ENCODE results near the gene CDKN1C. TPM values are rescaled to one million over a fixed set of nuclear protein-coding genes. Genes with fewer than 3 reads are reported as not detected.

Gene CDKN1C
- total RNA-seq, 4 donors from 2014 or later = 153 to 349 (median 186) TPM

DNA sequence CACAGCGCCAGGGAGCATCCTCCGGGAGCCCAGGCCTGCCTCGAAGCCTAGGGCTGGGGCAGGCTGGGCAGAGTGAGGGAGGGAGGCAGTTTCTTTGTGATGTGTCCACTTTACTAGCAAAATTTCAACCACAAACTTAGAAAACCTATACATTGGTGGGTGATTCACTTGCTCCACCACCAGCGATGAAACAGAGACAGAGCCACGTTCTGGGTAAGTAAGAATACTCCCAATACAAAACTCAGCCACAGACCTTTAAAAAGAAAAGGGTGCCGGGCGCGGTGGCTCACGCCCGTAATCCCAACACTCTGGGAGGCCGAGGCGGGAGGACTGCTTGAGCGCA is 22.3 kb downstream of the CDKN1C start:
- Histone ChIP-seq H3K27ac (replicated peaks in 1 of 4) (no peak overlapping the region), H3K4me1 (peaks cover 10 to 21% (median 15%) of the 10 kb centered on the region in 4 donors), H3K36me3 (no peaks in the 10 kb centered on the region), H3K9me3 (no peaks in the 10 kb centered on the region), H3K4me3 (peak overlapping the region; percentile 47 to 54 (median 52)), H3K27me3 (peaks cover 0 to 58% (median 4%) of the 10 kb centered on the region in 4 donors)
- intact Hi-C loops (cut with DNase I) = no loop called here
- DNase-seq (ENCODE audit: extremely low spot score) = no peak
- TF ChIP-seq EP300 (IDR thresholded peaks at IDR 0.05) (no peak), CTCF (IDR thresholded peaks at IDR 0.05) (no peak), POLR2A (IDR thresholded peaks at IDR 0.05; ENCODE audit: low read depth) (no peak), POLR2AphosphoS5 (IDR thresholded peaks at IDR 0.05) (no peak)
- 90% methylated on average over 13 of the region's 13 CpGs for WGBS

GRCh38 chr11:2862395-2863275 is 22.9 kb downstream of the CDKN1C start:
- no peak overlapping the region for H3K27ac ChIP-seq (replicated peaks in 1 of 4)
- intact Hi-C loops (cut with DNase I) = no loop called here

DNA sequence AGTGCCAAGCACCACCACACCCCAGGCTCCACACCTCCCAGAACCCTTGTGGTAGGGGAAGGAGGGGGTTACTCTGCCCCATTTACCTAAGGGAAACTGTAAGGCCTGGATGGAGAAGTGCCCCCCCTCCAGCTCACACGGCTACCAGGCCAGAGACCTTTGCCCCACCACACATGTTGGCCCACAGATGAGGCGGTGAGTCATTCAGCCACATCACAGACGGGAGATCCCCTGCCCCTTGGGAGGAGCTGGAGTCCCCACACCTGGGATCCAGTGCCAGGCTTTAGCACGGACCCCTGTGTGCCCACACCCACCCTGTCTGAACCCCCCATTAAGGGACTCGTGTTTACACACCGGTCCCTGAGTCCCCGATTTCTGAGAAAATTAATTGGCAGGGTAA is 24.9 kb downstream of the CDKN1C start:
- TF ChIP-seq EP300 (IDR thresholded peaks at IDR 0.05) = no peak
- TF ChIP-seq CTCF (IDR thresholded peaks at IDR 0.05) = no peak
- TF ChIP-seq POLR2A (IDR thresholded peaks at IDR 0.05; ENCODE audit: low read depth) = no peak
- TF ChIP-seq POLR2AphosphoS5 (IDR thresholded peaks at IDR 0.05) = no peak

More at GRCh38 chr11:2862395-2863275, 22.9 kb downstream of the CDKN1C start:
- H3K4me3 ChIP-seq = peak overlapping the region; percentile 47 to 54 (median 52)
- no peaks in the 10 kb centered on the region for H3K36me3 ChIP-seq
- H3K27me3 ChIP-seq = peaks cover 0 to 51% (median 4%) of the 10 kb centered on the region in 4 donors
- DNase-seq (ENCODE audit: extremely low spot score) = no peak
- TF ChIP-seq CTCF (IDR thresholded peaks at IDR 0.05) = no peak
- no peak for TF ChIP-seq EP300 (IDR thresholded peaks at IDR 0.05)
- TF ChIP-seq POLR2AphosphoS5 (IDR thresholded peaks at IDR 0.05) = no peak
- TF ChIP-seq POLR2A (IDR thresholded peaks at IDR 0.05; ENCODE audit: low read depth) = no peak
- H3K9me3 ChIP-seq = no peaks in the 10 kb centered on the region
- WGBS = 63% methylated on average over 4 of the region's 96 CpGs
- H3K4me1 ChIP-seq = peaks cover 10 to 21% (median 15%) of the 10 kb centered on the region in 4 donors

GRCh38 chr11:2859699-2860037 is 25.9 kb downstream of the CDKN1C start:
- Histone ChIP-seq H3K27me3 (peaks cover 0 to 36% (median 4%) of the 10 kb centered on the region in 4 donors), H3K4me3 (no peak overlapping the region), H3K9me3 (no peaks in the 10 kb centered on the region), H3K27ac (replicated peaks in 1 of 4) (no peak overlapping the region), H3K4me1 (peaks cover 10 to 21% (median 15%) of the 10 kb centered on the region in 4 donors), H3K36me3 (no peaks in the 10 kb centered on the region)
- WGBS = 88% methylated on average over 9 of the region's 10 CpGs
- TF ChIP-seq POLR2A (IDR thresholded peaks at IDR 0.05; ENCODE audit: low read depth) (no peak), POLR2AphosphoS5 (IDR thresholded peaks at IDR 0.05) (no peak), CTCF (IDR thresholded peaks at IDR 0.05) (no peak), EP300 (IDR thresholded peaks at IDR 0.05) (no peak)
- DNase-seq (ENCODE audit: extremely low spot score) = no peak
- intact Hi-C loops (cut with DNase I) = no loop called here

More for the DNA sequence above, 24.9 kb downstream of the CDKN1C start:
- Histone ChIP-seq H3K36me3 (no peaks in the 10 kb centered on the region), H3K4me1 (peaks cover 10 to 21% (median 15%) of the 10 kb centered on the region in 4 donors), H3K27ac (replicated peaks in 1 of 4) (no peak overlapping the region), H3K9me3 (no peaks in the 10 kb centered on the region), H3K4me3 (no peak overlapping the region), H3K27me3 (peaks cover 0 to 38% (median 4%) of the 10 kb centered on the region in 4 donors)
- WGBS = 79% methylated on average over 6 of the region's 7 CpGs
- DNase-seq (ENCODE audit: extremely low spot score) = no peak
- intact Hi-C loops (cut with DNase I) = no loop called here
